Measurements from ENCODE around the gene LCN10.

- TF ChIP-seq, protein P1, sequence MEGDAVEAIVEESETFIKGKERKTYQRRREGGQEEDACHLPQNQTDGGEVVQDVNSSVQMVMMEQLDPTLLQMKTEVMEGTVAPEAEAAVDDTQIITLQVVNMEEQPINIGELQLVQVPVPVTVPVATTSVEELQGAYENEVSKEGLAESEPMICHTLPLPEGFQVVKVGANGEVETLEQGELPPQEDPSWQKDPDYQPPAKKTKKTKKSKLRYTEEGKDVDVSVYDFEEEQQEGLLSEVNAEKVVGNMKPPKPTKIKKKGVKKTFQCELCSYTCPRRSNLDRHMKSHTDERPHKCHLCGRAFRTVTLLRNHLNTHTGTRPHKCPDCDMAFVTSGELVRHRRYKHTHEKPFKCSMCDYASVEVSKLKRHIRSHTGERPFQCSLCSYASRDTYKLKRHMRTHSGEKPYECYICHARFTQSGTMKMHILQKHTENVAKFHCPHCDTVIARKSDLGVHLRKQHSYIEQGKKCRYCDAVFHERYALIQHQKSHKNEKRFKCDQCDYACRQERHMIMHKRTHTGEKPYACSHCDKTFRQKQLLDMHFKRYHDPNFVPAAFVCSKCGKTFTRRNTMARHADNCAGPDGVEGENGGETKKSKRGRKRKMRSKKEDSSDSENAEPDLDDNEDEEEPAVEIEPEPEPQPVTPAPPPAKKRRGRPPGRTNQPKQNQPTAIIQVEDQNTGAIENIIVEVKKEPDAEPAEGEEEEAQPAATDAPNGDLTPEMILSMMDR (IDR thresholded peaks at IDR 0.05; ENCODE audit: low read depth, low read length): no peak
- TF ChIP-seq POLR2A (IDR thresholded peaks at IDR 0.05; ENCODE audit: extremely low read depth, insufficient read length): no peak
- TF ChIP-seq, protein P2, sequence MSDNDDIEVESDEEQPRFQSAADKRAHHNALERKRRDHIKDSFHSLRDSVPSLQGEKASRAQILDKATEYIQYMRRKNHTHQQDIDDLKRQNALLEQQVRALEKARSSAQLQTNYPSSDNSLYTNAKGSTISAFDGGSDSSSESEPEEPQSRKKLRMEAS (IDR thresholded peaks at IDR 0.05; ENCODE audit: low read depth, low read length): no peak
- no peak for TF ChIP-seq MYC (IDR thresholded peaks at IDR 0.05; ENCODE audit: low read depth, low read length)
Measured at GRCh38 chr9:136776947-136777346, 34.2 kb upstream of the LCN10 start.
